Measurements from ENCODE around the gene PHLPP1. TPM values are rescaled to one million over a fixed set of nuclear protein-coding genes. Genes with fewer than 3 reads are reported as not detected.
"Not testable (repeated sequence)": the region's sequence is repeated elsewhere in the genome, so short reads cannot be mapped to it uniquely, and the experiment has no call there.

PHLPP1 gene
- total RNA-seq, 1 donor from 2014 or later: 14.5 TPM

DNA sequence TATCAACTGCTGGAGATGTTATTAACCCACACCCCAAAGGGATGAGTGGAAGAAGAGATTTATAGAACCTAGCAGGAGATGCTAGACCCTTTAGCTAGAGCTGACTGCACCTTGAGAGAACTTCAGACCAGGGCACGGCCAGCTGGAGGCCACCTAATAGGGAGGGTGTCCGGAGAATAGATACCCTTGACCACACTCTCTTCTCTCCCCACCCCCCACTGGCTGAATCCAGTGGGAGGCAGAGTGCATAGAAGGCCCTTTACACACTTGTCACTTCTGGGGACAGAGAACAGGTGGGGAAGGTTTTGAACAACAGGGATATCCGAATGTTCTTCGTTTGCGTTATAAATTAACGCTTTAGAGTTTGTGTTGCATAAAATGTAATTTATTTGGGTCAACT is 84.6 kb downstream of the PHLPP1 start:
- no peak for DNase-seq (ENCODE audit: extremely low read depth, low read depth, low spot score)

GRCh38 chr18:62802523-62802922 is 87.2 kb downstream of the PHLPP1 start:
- DNase-seq (ENCODE audit: extremely low read depth, low read depth, low spot score): no peak

DNA sequence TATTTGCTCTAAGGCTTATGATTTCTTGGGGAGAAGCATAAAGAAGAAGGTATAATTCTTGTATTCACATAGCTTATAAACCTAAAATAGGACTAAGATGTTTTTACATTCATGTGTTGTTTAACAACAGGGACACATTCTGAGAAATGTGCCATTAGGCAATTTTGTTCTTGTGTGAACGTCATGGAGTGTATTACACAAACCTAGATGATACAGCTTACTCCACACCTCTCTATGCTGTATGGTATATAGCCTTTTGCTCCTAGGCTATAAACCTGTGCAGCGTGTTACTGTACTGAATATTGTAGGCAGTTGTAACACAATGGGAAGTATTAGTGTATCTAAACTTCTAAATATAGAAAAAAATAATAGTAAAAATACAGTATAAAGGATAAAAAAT is 92.1 kb downstream of the PHLPP1 start:
- no peak for DNase-seq (ENCODE audit: extremely low read depth, low read depth, low spot score)

- DNase-seq (ENCODE audit: extremely low read depth, low read depth, low spot score): no peak
Measured at GRCh38 chr18:62808123-62808522, 92.8 kb downstream of the PHLPP1 start.

GRCh38 chr18:62809445-62809844 is 94.1 kb downstream of the PHLPP1 start:
- DNase-seq (ENCODE audit: extremely low read depth, low read depth, low spot score): not testable (repeated sequence)

DNA sequence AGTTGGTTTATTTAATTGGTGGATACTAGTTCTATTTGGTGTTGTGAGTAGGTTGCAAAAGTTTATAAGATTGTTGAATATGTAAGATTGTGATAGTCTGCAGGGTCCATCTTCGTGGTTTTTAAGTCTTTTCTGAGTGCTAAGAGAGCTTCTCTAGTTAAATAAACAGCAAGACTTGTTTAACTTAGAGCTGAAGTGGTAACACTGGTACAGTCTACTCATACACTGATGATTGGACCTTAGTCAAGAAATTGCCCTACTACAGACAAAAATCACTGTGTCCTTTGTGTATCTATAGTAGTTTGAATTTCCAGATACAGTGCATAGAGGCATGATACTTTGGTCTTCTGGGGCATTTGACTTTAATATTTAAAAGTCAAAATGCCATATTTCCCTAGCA is 94.6 kb downstream of the PHLPP1 start:
- DNase-seq (ENCODE audit: extremely low read depth, low read depth, low spot score): no peak

DNA sequence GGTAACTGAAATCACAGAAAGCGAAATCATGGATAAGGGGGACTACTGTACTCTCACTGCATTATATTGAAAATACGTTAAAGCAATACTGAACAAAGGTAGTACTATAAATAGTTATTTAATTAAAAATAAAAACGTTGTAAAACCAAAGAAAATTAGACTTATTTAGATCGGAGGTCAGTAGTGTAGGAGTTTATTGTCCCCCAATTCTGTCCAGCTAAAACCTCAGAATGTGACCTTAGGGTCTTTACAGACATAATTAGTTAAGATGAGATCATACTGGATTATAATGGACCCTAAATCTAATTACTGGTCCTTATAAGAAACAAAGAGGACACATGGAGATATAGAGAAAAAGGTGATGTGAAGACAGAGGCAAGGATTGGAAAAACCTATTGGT is 95.3 kb downstream of the PHLPP1 start:
- DNase-seq (ENCODE audit: extremely low read depth, low read depth, low spot score): no peak

DNA sequence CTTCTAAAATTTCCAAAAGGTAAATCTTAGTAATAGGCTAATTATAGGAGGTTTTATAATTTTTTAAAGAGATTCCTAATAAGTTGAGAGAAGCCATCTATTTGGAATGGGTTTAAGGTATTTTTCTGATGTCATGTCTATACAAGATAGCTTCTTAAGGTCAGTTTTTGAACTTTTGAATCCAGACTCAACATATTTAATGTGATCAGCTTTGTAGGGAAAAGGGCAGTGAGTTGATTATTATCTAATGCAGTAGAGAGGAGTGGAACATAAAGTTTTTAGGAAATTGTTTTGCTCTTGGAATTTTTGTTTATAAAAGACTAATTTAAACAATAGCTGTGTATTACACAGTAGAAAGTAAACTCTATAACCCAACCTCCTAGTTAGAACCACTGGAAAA is 96.3 kb downstream of the PHLPP1 start:
- no peak for DNase-seq (ENCODE audit: extremely low read depth, low read depth, low spot score)

- DNase-seq (ENCODE audit: extremely low read depth, low read depth, low spot score): no peak
Measured at GRCh38 chr18:62812242-62812641, 96.9 kb downstream of the PHLPP1 start.

DNA sequence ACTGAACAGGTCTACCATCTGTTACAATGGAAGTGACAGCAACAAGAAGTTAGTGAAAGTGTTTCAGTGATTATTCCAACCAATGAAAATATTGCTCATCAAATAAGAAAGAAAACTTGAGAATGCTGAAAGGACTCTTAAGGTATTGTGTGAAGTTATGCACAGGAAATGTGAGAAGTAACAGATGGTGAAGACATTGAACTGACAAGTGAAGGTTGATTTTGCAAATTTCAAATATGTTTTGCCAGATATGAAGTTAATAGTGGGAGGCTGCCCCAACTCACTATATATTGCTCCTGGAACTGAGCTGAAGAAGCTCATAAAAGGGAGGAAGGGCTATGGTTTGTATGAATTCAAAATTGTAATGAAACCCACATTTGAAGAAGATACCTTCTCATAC is 97.5 kb downstream of the PHLPP1 start:
- DNase-seq (ENCODE audit: extremely low read depth, low read depth, low spot score): no peak

DNA sequence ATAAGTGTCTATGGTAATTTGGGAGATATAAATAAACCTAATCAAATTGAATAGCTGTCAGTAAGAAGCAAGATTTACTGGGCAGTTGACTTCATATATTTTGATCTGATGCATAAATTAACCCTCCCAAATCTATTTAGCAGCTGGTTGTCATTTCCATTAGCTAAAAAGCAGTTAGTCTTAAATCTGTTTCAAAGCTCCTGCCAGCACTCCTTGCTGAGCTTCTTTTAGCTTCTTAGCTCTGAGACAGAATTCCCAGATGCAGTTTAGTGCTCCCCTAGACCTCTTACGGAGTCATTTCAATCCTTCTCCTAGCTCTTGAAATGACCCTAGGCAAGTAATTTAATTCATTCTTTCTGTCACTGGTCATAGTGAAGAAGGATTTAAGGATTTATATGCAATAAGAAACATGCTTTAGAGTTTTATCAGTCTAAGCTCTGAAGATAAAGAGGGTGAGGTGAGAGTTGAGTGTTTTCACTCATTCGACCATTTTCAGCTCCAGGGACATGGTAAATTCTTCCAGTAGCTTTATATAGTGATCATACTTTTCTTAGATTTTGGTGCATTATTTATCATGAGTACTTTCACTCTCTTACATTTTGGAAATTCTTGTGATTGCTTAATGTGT is 98.9 kb downstream of the PHLPP1 start:
- DNase-seq (ENCODE audit: extremely low read depth, low read depth, low spot score): no peak

DNA sequence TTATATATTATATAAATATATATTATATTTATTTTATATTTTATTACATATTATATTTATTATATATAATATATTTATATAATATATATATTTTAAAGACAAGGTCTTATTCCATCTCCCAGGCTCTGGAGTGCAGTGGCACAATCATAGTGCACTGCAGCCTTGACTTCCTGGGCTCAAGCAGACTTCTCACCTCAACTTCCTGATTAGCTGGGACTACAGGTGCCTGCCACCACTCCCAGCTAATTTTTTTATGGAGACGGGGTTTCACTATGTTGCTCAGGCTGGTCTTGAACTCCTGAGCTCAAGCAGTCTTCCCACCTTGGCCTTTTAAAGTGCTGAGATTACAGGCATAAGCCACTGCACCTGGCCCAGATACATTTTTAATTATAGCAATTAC is 110.0 kb downstream of the PHLPP1 start:
- no peak for DNase-seq (ENCODE audit: extremely low read depth, low read depth, low spot score)

DNA sequence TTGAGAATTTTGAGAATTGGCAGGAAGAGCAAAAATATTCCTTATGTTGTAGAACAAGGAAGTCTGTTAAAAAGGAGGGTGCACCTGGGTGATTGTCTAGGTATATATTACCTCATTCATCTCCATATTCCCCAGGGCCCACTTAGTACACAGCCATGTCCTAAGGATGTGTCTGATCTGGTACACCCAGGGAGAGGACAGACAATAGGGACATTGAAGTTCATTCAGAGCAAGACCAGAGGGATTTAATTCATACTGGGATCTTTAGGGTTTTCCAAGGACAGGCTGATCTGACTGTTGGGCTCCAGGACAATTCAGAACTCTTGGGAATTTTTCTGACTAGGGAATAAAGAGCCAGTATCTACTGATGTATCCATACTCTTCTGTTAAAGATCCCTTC is 112.1 kb downstream of the PHLPP1 start:
- DNase-seq (ENCODE audit: extremely low read depth, low read depth, low spot score): no peak

- DNase-seq (ENCODE audit: extremely low read depth, low read depth, low spot score): no peak
Measured at GRCh38 chr18:62828091-62828640, 112.8 kb downstream of the PHLPP1 start.

DNA sequence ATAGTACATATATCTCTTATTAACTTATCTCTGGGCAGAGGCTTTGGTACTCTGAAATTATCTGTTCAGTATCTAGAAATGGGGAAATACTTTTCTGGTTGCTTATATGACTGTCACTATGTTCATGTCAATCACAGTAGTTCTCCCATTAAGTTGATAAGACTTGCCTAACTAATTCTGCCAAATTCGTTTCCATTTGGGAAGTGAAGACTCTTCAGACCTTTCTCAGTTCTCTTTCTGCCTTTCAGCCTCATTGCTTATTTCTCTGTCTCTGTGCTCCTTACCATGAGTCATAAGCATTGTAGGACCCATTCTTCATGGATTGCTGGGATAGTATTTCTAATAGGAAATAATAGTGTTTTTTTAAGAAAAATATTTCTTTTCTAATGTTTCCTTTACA is 113.5 kb downstream of the PHLPP1 start:
- no peak for DNase-seq (ENCODE audit: extremely low read depth, low read depth, low spot score)

- DNase-seq (ENCODE audit: extremely low read depth, low read depth, low spot score): no peak
Measured at GRCh38 chr18:62829936-62830335, 114.6 kb downstream of the PHLPP1 start.

DNA sequence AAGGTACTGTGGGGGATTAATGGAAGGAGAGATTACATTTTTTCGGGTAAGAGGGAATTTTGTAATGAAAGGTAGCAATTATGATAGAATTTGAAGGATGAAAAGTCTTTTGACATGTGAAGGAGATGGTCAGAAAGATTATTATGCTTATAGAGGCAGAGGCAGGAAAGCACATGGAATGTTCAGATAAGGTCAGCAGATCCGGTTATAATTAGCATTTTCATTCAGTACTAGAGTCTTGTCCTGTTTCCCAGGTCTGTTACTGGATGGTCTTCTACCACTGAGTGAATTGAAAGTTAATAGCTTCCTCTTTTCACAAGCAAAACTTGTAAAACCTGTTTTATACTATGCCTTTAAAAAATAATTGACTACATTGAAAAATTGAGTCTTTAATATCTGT is 116.9 kb downstream of the PHLPP1 start:
- DNase-seq (ENCODE audit: extremely low read depth, low read depth, low spot score): no peak

GRCh38 chr18:62833494-62833893 is 118.2 kb downstream of the PHLPP1 start:
- no peak for DNase-seq (ENCODE audit: extremely low read depth, low read depth, low spot score)

- DNase-seq (ENCODE audit: extremely low read depth, low read depth, low spot score): no peak
Measured at GRCh38 chr18:62834715-62835114, 119.4 kb downstream of the PHLPP1 start.

- DNase-seq (ENCODE audit: extremely low read depth, low read depth, low spot score): no peak
Measured at GRCh38 chr18:62837011-62837410, 121.7 kb downstream of the PHLPP1 start.

GRCh38 chr18:62838475-62839098 is 123.2 kb downstream of the PHLPP1 start:
- DNase-seq (ENCODE audit: extremely low read depth, low read depth, low spot score): no peak

DNA sequence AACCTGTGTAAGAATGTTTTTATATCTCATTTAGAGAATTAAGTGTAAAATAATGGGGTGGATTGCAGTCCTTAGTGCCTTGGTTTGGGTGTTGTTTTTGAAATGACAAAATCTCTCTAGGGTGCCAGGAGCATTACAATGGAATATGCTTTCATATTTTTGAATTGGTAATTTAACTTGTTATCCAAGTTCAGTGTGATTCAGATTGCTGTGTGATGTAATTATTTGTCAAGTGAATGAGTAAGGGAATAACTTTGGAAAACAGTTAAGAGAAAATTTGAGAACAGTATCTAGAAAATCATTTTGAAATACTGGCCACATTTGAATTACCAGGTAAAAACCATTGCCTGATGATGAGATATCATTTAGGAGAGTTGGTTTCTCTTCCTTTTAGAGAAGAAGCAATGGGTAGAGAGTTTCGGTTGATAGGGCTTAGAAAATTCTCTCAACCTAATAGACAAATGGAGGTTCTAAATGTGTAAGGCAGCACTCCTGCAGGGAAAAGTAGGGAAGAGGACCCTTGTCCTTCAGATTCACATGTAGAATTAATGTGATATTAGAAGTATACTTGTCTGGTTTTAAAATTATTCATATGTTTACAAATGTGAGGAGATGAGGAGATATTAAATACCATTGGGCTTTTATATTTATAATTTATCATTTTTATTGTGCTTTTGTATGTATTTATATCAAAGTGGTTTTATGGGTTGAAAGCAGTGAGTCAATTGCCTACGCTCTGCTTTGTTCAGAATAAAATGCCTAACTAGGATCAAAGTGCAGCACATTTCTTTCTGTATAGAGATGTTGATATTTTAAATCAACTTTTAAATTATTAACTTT is 124.8 kb downstream of the PHLPP1 start:
- DNase-seq (ENCODE audit: extremely low read depth, low read depth, low spot score): no peak
